Stimulated activated CD4-positive, alpha-beta T cell treated with anti-CD3 and anti-CD28 coated beads, Interleukin-15, amount 100 ng/mL, for 48 hours (primary cell): ENCODE measurements around the gene GBE1.

ENCODE experiments used
- DNase-seq, 2 donors: peaks; one replicate each; pipeline ENCODE4 v3.0.0-alpha.2; 2020; ENCODE audit warnings: low read depth in 2 of 2

The GBE1 gene

DNA sequence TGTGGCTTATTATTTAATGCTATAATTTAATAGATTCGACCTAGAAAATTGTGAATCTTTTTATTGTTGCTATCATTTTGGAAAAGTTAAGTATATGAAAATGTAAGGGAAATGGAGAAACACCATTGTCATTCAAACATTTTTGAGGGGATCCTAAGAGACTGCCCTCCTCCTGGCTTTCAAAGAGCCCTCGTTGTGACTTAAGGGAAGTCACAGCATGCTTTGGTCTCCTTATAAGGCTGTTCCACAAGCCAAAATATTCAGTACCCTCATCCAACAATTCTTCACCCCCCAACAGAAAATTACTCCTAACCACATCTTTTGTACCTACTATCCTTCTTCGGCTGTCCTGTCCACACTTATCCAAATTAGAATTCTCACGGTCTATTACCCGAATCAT lies 140.2 kb downstream of the GBE1 start:
- no peak for DNase-seq

- no peak for DNase-seq
Observed at GRCh38 chr3:81620849-81621248, 140.6 kb downstream of the GBE1 start.

DNA sequence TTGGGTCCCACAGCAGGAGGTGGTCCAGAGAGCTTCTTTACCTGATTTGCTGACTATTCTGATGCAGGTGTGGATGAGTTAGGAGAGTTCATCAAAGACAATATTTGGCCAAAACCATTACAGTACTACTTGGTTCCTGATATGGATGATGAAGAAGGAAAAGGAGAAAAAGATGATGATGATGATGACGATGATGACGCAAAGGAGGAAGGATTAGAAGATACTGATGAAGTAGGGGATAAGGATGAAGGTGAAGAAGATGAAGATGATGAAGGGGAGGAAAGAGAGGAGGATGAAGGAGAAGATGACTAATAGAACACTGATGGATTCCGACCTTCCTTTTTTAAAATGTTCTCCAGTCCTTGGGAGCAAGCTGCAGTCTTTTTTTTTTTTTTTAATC lies 148.7 kb downstream of the GBE1 start:
- no peak for DNase-seq

- no peak for DNase-seq
Observed at GRCh38 chr3:81602781-81603180, 158.7 kb downstream of the GBE1 start.

DNA sequence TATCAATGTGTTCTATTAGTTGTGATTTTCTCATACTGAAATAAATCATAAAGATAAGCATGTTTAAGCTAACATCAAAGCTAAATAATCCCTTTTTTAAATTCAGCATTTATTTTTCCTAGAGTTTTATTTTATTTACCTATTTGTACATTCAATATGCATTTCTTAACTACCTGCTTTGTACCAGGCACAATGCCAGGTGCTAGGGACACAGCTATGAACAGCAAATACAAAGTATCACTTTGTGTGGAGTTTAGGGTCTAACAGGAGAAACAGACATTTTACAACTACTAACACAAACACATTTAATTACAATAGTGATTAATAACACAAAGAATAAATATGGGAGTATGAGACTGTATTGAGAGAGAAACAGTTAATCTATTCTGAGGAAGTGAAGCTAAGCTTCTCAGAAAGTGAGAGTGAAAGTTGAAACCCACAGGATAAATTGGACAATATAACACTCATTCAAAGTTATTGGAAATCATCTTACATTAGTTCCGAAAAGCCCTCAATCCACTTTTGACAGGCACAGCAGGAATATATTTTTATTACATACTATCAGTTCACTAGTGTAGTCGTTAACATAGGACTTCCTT lies 159.6 kb downstream of the GBE1 start:
- no peak for DNase-seq

DNA sequence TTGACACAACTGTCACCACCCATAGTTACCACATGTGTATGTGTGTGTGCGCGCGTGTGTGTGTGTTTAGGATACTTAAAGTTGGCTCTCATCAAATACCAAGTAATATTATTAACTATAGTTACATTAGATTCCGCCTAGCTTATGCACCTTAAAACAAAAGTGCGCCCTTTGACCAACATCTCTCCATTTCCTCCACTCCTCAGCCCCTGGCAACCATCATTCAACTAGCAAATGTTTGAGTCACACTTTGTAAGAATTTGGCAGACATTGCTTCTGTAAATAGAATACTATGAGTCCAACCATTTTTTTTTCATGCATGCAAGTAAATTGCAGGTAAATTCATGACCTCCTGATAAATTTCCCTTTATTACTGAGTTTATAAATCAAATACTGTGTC lies 169.3 kb downstream of the GBE1 start:
- no peak for DNase-seq

DNA sequence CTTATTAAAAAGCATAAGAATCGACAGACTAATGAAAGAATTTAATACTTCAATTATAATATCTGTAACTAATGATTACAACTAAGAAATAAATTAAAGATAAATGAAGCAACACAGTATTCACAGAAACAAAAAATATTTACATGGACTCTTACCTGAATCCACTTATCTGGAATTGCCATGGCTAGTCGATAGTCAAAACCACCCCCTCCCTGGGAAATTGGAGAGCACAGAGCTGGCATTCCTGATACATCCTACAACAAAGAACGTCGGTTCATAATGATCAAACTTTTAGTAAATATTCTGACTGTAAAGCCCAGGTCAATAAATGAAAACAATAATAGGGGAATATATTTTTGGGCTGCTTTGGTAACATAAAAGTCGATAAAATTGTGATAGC lies 175.5 kb downstream of the GBE1 start:
- no peak for DNase-seq

DNA sequence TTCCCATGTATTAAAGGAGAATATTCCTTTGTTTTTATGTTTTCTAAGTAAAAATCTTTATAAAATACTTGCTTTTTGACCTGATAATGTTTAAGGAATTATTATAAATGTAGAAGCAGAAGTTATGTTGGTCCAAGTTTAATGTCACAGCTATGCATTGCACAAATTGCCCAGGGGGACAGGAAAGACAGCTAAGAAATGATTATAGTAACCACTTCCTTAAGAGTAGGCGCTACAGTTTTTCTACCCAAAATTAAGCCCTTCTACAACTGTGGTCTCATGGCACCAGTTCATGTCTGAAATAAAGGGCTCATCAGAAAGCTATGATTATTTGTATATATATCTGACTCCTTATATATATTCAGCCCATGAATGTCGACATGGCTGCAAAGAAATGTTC lies 176.4 kb downstream of the GBE1 start:
- no peak for DNase-seq

DNA sequence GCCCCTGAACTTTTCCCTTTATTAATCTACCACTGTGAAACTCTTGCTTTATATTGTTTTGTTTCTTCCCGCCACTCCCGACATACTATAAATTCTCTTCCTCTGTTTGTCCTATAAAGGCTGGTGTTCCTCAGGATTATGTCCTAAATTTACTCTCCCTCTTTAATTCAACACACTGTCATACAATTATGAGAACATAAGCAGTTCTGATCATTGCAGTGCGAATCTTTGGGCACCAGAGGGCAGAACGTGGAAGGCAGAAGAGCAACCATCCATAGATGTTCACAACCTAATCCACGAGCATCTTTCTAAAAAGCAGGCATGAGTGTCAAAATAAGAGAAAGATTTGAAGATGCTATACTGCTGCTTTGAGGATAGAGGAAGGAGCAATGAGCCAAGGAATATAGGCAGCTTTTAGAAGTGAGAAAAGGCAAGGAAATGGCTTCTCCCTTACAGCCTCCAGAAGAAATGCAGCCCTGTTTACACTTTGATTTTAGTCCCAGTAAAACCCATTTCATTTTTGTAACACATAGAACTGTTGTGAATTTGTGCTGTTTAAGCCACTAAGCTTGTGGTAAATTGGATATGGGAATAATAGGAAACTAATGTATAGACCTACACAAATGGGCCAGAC lies 179.4 kb downstream of the GBE1 start:
- peak in 1 of 2 donors; percentile 4 for DNase-seq

- no peak for DNase-seq
Observed at GRCh38 chr3:81580355-81580754, 181.1 kb downstream of the GBE1 start.

DNA sequence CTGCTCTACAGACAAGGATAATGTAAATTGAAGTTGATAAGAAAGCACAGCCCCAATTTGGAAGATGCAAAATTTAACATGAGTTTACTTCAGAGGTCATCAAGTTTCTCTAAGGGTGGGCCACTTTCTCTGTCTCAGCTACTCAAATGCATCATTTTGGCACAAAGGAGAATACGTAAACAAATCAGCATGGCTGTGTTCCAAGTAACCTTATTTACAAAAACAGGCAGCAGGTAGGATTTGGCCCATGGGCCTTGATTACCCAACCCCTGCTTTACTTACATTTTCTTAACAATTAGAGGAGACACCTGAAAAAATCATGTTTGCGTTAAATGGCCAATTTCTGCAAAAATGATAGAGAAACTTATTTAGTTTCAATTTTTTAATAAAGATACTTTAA lies 181.7 kb downstream of the GBE1 start:
- no peak for DNase-seq

DNA sequence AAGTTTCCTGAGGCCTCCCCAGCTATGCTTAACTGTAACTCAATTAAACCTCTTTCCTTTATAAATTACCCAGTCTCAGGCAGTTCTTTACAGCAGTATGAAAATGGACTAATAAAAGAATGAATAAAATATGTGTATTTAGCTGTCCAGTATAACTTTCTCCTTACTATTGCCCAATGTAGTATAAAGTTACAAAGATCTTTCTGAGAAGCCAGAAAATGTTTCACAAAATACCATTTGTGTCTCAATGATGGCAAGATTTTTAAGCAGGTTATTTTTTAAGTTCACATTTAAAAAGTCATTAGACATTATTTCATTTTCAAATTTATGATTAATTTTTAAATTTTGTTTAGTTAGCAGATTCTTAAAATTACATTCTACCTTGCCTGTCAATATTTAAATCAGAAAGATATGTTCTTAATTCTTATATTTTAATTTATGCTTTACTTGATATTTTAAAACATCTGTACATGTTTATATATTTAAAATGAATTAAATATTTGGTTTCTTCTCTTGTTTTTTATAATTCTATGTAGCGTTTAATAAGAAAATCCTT lies 189.2 kb downstream of the GBE1 start:
- no peak for DNase-seq

GRCh38 chr3:81568378-81568777 lies 193.1 kb downstream of the GBE1 start:
- DNase-seq, result no peak

GRCh38 chr3:81565041-81565440 lies 196.4 kb downstream of the GBE1 start:
- DNase-seq, result no peak

DNA sequence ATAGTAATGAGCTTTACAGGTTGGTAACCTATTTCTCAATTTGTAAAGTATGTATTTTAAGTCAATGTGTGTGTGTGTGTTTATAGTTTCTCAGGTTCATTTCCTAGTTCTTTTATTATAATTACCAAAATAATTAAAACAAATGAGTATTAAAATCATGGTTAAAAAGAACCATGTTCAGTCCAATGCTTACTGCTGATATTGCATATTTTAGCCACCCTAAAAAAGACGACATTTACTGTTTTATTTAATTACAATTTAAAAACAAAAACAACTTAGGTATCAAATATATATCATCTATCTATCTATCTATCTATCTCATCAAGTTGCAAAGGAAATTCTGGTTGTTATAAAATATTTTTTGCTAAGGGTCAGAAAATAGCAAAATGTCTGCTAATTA lies 203.3 kb downstream of the GBE1 start:
- DNase-seq, result no peak

GRCh38 chr3:81554801-81555200 lies 206.6 kb downstream of the GBE1 start:
- DNase-seq, result no peak

DNA sequence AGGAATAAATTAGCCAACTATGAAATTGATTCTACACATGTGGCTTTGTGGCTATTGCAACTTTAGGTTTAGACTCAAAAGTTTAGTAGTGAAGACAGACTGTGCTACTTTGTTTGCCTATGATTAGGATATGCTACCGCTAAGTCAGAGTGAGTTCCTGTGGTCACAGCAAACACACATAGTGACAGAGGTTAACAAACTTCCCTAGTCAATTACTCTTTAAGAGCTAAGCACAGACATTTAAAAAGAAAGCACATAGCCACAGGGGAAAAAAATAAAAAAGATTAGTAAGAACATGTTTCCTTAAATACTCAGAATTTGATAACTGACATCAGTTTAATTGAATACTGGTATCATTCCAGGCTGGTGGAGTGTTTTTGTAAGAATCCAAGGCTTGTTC lies 207.1 kb downstream of the GBE1 start:
- DNase-seq, result no peak

- DNase-seq, result no peak
Observed at GRCh38 chr3:81550415-81550814, 211.0 kb downstream of the GBE1 start.

DNA sequence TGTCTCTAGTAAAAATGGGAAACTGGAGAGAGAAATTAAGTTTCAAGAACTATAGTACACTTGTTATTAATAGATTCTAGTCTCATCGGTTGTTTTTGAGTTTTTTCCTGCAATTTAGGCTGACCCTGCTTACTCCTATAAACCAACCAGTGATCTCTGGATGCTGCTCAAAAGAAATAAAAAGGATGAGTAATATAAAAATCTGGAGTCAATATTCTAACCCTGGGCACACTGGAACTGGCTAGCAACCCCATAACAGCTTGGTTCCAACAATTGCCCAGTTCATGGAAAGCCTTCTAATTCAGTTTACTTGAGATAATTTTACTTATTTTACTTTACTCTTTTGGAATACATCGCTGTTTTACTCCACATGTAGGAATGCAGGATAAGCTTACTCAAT lies 211.6 kb downstream of the GBE1 start:
- no peak for DNase-seq

DNA sequence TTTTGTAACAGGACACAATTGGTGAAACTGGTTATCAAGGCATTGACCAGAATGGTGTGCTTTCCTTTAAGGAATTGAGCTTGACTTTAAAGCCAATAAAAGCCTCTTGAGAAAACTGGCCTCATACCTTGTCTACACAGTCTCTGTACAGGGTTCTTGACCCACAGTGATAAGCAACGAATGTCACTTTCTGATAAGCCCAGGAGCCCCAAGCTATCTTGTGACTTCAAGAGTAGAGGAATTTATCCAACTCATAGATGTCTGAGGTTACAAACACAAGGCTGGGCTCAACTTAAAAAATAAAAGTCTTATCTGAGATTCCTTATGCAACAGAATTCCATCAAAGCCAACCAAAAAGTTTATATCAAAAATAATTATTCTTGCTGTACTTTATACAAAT lies 212.1 kb downstream of the GBE1 start:
- no peak for DNase-seq

DNA sequence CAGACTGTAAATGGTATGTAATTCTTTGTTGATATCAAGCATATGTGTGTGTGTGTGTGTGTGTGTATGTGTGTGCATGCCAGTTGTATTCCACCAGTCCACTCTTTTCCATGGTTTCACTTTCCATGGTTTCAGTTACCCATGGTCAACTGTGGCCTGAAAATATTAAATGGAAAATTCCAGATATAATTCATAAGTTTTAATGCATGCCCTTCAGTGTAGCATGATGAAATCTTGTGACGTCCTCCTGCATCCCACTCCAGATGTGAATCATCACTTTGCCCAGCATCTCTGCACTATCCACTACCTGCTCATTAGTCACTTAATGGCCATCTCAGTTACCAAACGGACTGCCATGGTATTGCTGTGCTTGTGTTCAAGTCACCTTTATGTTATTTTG lies 215.9 kb downstream of the GBE1 start:
- DNase-seq, result no peak

DNA sequence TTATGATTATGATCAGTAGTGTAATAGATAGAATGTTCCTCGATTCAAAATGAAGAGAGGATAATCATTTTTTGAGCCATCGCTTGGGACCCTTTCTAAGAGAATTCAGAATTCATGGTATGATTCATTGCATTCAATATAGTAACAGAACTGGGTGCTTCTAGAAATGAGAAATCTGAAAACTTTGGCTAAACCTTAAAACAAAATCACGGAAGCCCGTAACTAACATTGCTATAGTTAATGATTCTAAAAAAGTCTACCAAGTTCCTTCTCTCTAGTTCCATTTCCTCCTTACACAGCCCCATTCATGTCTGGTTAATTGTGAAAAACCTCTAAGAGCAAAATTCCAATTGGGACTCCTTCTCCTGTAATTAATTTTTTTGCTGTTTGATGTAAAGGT lies 217.1 kb downstream of the GBE1 start:
- DNase-seq, result no peak

DNA sequence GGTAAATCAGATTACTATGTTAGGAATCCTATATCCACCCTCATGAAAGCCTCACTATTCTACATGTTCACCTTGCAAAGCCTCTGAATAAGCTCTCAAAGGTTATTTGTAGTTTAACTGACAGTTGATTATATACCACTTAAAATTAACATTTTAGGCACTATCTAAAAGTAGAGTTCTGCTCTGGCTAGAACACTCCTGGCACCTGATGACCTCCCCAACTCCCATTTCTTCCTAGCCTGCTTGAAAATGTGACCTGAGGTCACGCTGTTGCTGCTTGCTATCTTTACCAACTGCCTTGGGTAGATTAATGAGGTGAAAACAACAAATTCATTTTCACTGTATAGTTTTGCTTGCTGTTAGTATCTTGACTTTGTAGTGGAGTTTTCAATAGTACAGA lies 220.7 kb downstream of the GBE1 start:
- DNase-seq, result no peak

DNA sequence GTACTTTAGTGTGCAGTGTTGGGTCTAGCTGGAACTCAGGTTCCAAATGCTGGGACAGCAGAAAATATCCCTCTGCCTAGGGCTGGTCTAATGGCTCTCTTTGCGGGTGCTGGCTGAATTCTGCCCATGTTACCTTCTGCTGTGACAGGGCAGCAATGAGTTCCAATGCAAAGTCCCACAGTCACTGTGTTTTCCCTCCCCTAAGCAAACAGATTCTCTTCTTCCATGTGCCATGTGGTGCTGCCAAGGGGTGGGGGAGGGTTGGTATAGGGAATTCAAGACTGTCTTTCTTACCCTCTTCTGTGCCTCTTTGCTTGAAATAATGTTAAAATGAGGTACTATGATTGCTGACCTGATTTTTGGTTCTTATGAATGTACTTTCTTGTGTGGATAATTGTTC lies 229.6 kb downstream of the GBE1 start:
- DNase-seq, result no peak
